HCT116 (cell line): ENCODE data around the gene LORICRIN.

Source experiments
- CBX3 ChIP-seq: IDR thresholded peaks from 2 replicates; pipeline ENCODE4 v1.6.1; 2012; ENCODE audit warnings: low read depth
- CEBPB ChIP-seq: IDR thresholded peaks from 2 replicates; pipeline ENCODE4 v1.6.1; 2012; ENCODE audit warnings: low read depth
- CTCF ChIP-seq, 3 experiments: fragments of 200-600 bp in 1 of 3; sonication (generic) in 1 of 3; IDR thresholded peaks in 2 of 3; conservative IDR thresholded peaks in 1 of 3; 2 replicates each; pipeline ENCODE4 v1.5.1; 2012 to 2017; ENCODE audit warnings: low read depth in 2 of 3, low read length in 2 of 3, antibody characterized with exemption in 1 of 3, borderline replicate concordance in 1 of 3, control low read depth in 1 of 3, mild to moderate bottlenecking in 1 of 3, mixed read lengths in 1 of 3, mixed run types in 1 of 3, moderate library complexity in 1 of 3; ENCODE audit not compliant: insufficient read depth in 1 of 3
- EGR1 ChIP-seq: IDR thresholded peaks from 2 replicates; pipeline ENCODE4 v1.6.1; 2012; ENCODE audit warnings: low read depth
- EZH2 ChIP-seq: fragments of 200-600 bp; sonication (generic); IDR thresholded peaks from 2 replicates; pipeline ENCODE4 v1.6.1; 2017; ENCODE audit warnings: antibody characterized with exemption, mixed run types
- EZH2phosphoT487 ChIP-seq: fragments of 200-600 bp; IDR thresholded peaks from 2 replicates; pipeline ENCODE4 v1.6.1; 2018; ENCODE audit warnings: antibody characterized with exemption, borderline replicate concordance
- POLR2A ChIP-seq: IDR thresholded peaks from 2 replicates; pipeline ENCODE4 v1.7.0; 2011; ENCODE audit warnings: borderline replicate concordance; ENCODE audit not compliant: insufficient read depth, insufficient read length; ENCODE audit errors: extremely low read depth
- RAD21 ChIP-seq: IDR thresholded peaks from 2 replicates; pipeline ENCODE4 v1.6.1; 2012; ENCODE audit warnings: low read depth, mild to moderate bottlenecking
- SP1 ChIP-seq: IDR thresholded peaks from 2 replicates; pipeline ENCODE4 v1.6.1; 2012; ENCODE audit warnings: low read depth
- YY1 ChIP-seq: IDR thresholded peaks from 2 replicates; pipeline ENCODE4 v1.6.1; 2011; ENCODE audit warnings: low read length, low read depth, moderate library complexity, mild to moderate bottlenecking; ENCODE audit not compliant: insufficient replicate concordance; ENCODE audit errors: extremely low read depth
- ZNF274 ChIP-seq: fragments of 200-500 bp; sonication (Bioruptor generic); IDR thresholded peaks from 2 replicates; pipeline ENCODE4 v1.6.1; 2014; ENCODE audit warnings: mild to moderate bottlenecking, low read depth, low read length, inconsistent platforms
- TF ChIP-seq, protein P1 (sequence below): IDR thresholded peaks from 2 replicates; pipeline ENCODE4 v1.6.1; 2012; ENCODE audit warnings: low read depth
- TF ChIP-seq, protein P2 (sequence below): IDR thresholded peaks from 2 replicates; pipeline ENCODE4 v1.6.1; 2011; ENCODE audit warnings: mild to moderate bottlenecking, low read length, moderate library complexity; ENCODE audit not compliant: insufficient replicate concordance; ENCODE audit errors: extremely low read depth

- TF ChIP-seq, protein P1, sequence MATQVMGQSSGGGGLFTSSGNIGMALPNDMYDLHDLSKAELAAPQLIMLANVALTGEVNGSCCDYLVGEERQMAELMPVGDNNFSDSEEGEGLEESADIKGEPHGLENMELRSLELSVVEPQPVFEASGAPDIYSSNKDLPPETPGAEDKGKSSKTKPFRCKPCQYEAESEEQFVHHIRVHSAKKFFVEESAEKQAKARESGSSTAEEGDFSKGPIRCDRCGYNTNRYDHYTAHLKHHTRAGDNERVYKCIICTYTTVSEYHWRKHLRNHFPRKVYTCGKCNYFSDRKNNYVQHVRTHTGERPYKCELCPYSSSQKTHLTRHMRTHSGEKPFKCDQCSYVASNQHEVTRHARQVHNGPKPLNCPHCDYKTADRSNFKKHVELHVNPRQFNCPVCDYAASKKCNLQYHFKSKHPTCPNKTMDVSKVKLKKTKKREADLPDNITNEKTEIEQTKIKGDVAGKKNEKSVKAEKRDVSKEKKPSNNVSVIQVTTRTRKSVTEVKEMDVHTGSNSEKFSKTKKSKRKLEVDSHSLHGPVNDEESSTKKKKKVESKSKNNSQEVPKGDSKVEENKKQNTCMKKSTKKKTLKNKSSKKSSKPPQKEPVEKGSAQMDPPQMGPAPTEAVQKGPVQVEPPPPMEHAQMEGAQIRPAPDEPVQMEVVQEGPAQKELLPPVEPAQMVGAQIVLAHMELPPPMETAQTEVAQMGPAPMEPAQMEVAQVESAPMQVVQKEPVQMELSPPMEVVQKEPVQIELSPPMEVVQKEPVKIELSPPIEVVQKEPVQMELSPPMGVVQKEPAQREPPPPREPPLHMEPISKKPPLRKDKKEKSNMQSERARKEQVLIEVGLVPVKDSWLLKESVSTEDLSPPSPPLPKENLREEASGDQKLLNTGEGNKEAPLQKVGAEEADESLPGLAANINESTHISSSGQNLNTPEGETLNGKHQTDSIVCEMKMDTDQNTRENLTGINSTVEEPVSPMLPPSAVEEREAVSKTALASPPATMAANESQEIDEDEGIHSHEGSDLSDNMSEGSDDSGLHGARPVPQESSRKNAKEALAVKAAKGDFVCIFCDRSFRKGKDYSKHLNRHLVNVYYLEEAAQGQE = no peak
- TF ChIP-seq CTCF (IDR thresholded peaks at IDR 0.05 in 2 of 3, conservative IDR thresholded peaks at IDR 0.05 in 1 of 3; ENCODE audit: borderline replicate concordance in 1 of 3, insufficient read depth in 1 of 3, low read depth in 2 of 3, low read length in 2 of 3) = no peak
- no peak for TF ChIP-seq CEBPB
- TF ChIP-seq YY1 = no peak
- TF ChIP-seq RAD21 = no peak
- no peak for TF ChIP-seq EZH2phosphoT487
- TF ChIP-seq ZNF274 = no peak
- TF ChIP-seq, protein P2, sequence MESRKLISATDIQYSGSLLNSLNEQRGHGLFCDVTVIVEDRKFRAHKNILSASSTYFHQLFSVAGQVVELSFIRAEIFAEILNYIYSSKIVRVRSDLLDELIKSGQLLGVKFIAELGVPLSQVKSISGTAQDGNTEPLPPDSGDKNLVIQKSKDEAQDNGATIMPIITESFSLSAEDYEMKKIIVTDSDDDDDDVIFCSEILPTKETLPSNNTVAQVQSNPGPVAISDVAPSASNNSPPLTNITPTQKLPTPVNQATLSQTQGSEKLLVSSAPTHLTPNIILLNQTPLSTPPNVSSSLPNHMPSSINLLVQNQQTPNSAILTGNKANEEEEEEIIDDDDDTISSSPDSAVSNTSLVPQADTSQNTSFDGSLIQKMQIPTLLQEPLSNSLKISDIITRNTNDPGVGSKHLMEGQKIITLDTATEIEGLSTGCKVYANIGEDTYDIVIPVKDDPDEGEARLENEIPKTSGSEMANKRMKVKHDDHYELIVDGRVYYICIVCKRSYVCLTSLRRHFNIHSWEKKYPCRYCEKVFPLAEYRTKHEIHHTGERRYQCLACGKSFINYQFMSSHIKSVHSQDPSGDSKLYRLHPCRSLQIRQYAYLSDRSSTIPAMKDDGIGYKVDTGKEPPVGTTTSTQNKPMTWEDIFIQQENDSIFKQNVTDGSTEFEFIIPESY = no peak
- TF ChIP-seq SP1 = no peak
- no peak for TF ChIP-seq CBX3
- TF ChIP-seq POLR2A = no peak
- TF ChIP-seq EZH2 = no peak
- no peak for TF ChIP-seq EGR1
These were observed 49.1 kb downstream of the LORICRIN start for GRCh38 chr1:153308540-153308939.
